ENCODE measurements around the gene PASK. TPM values are rescaled to one million over a fixed set of nuclear protein-coding genes. Genes with fewer than 3 reads are reported as not detected.

The PASK gene
- total RNA-seq, 1 experiment from 2014 or later: 45.8 TPM

- Histone ChIP-seq H3K9me3 (ENCODE audit: control insufficient read depth in 1 of 2, insufficient read depth in 1 of 2, low read depth in 1 of 2, low read length in 2 of 2) (no peaks in the 10 kb centered on the region), H3K36me3 (ENCODE audit: control insufficient read depth in 1 of 2, insufficient read depth in 2 of 2, low read length in 2 of 2) (no peaks in the 10 kb centered on the region), H3K27ac (ENCODE audit: low read depth, low read length) (no peak overlapping the region), H3K79me2 (ENCODE audit: insufficient read depth, low read length) (no peaks in the 10 kb centered on the region), H2AFZ (ENCODE audit: low read depth, low read length, poor library complexity, severe bottlenecking) (no peak overlapping the region), H3K4me1 (ENCODE audit: control insufficient read depth in 1 of 2, insufficient read depth in 2 of 2, low read length in 2 of 2) (peaks cover 2 to 4% of the 10 kb centered on the region in 2 experiments; a peak in 3 of 4 replicates), H3K9ac (ENCODE audit: low read length) (no peak overlapping the region), H3K9me2 (ENCODE audit: insufficient read depth) (no peaks in the 10 kb centered on the region), H3K27me3 (ENCODE audit: insufficient read depth, low read length) (no peaks in the 10 kb centered on the region), H3K4me3 (replicated peaks in 1 of 2; ENCODE audit: low read depth in 1 of 2, low read length in 2 of 2) (no peak overlapping the region), H4K20me1 (ENCODE audit: insufficient read depth) (no peaks in the 10 kb centered on the region), H3K4me2 (ENCODE audit: low read length) (no peak overlapping the region)
- no TSS peak for BruUV-seq (replicated peaks)
- TF ChIP-seq CEBPB (IDR thresholded peaks at IDR 0.05; ENCODE audit: low read depth): no peak
- no peak for TF ChIP-seq SP1 (IDR thresholded peaks at IDR 0.05; ENCODE audit: low read depth)
- no peak for TF ChIP-seq FOSL1 (IDR thresholded peaks at IDR 0.05; ENCODE audit: low read depth)
- TF ChIP-seq ZFX (IDR thresholded peaks at IDR 0.05): no peak
- TF ChIP-seq JUND (IDR thresholded peaks at IDR 0.05): no peak
- TF ChIP-seq ELF1 (IDR thresholded peaks at IDR 0.05; ENCODE audit: borderline replicate concordance, low read depth): no peak
- no peak for TF ChIP-seq SRF (IDR thresholded peaks at IDR 0.05; ENCODE audit: low read depth)
- no peak for TF ChIP-seq YY1 (IDR thresholded peaks at IDR 0.05; ENCODE audit: extremely low read depth, insufficient replicate concordance, low read depth, low read length)
- TF ChIP-seq, protein P1, sequence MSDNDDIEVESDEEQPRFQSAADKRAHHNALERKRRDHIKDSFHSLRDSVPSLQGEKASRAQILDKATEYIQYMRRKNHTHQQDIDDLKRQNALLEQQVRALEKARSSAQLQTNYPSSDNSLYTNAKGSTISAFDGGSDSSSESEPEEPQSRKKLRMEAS (IDR thresholded peaks at IDR 0.05): no peak
- TF ChIP-seq EZH2 (IDR thresholded peaks at IDR 0.05): no peak
- TF ChIP-seq, protein P2, sequence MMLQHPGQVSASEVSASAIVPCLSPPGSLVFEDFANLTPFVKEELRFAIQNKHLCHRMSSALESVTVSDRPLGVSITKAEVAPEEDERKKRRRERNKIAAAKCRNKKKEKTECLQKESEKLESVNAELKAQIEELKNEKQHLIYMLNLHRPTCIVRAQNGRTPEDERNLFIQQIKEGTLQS (IDR thresholded peaks at IDR 0.05): no peak
- ChIA-PET POLR2A (no interaction called here), CTCF (no interaction called here), RAD21 (ENCODE audit: low non-redundant PET in 1 of 2, low total read pairs in 2 of 2, uncharacterized antibody in 2 of 2, unreplicated experiment in 2 of 2) (no interaction called here)
- DNase-seq (ENCODE audit: low read depth, low spot score) (no peak), ATAC-seq (no peak)
- intact Hi-C loops (cut with micrococcal nuclease): no loop called here
Measured at GRCh38 chr2:241068942-241069810, 80.1 kb downstream of the PASK start.

Data from HCT116 (cell line).